Measurements from ENCODE around the gene TSFM. TPM values are rescaled to one million over a fixed set of nuclear protein-coding genes. Genes with fewer than 3 reads are reported as not detected.
A peak's percentile ranks its signal among the peaks of the same experiment; 100 is the strongest.

Gene TSFM
- total and polyA plus RNA-seq, 9 of the 15 experiments (the other 6 are each of a cell fraction or from before 2014, with no cell fraction given): 44.6 to 198 (median 60.2) TPM

- TF ChIP-seq FOXO4 (CRISPR knock-in tag; IDR thresholded peaks at IDR 0.05) (no peak), TAF1 (IDR thresholded peaks at IDR 0.05; ENCODE audit: control insufficient read depth, extremely low read depth, insufficient read depth, low read length, severe bottlenecking) (peak; percentile 16), RCOR1 (IDR thresholded peaks at IDR 0.05; ENCODE audit: borderline replicate concordance in 1 of 2, low read depth in 2 of 2, low read length in 2 of 2) (0 out of 4 replicates have a peak, but pooled peaks of 1 of the 2 experiments have one; percentile 16), ELF2 (CRISPR knock-in tag; IDR thresholded peaks at IDR 0.05) (no peak), CREM (IDR thresholded peaks at IDR 0.05; ENCODE audit: low read depth) (0 out of 2 replicates have a peak, but pooled peaks have one; percentile 10), GTF2E2 (tag; IDR thresholded peaks at IDR 0.05) (no peak), YY1 (IDR thresholded peaks at IDR 0.05; ENCODE audit: borderline replicate concordance in 1 of 3, control insufficient read depth in 1 of 3, extremely low read depth in 1 of 3, insufficient read depth in 3 of 3, insufficient read length in 1 of 3, insufficient replicate concordance in 2 of 3, low read depth in 1 of 3, low read length in 2 of 3) (peak in 1 of 3 experiments; percentile 9), THRAP3 (IDR thresholded peaks at IDR 0.05; ENCODE audit: borderline replicate concordance) (no peak), CSDE1 (IDR thresholded peaks at IDR 0.05) (no peak), ETS1 (conservative IDR thresholded peaks at IDR 0.05; ENCODE audit: control insufficient read depth, low read depth, low read length) (no peak; the same call in 1 of the 2 replicates), CXXC5 (CRISPR knock-in tag; IDR thresholded peaks at IDR 0.05) (0 out of 2 replicates have a peak, but pooled peaks have one; percentile 1), FOXK2 (conservative IDR thresholded peaks at IDR 0.05 in 1 of 2, IDR thresholded peaks at IDR 0.05 in 1 of 2; ENCODE audit: low read depth in 2 of 2) (no peak)
- TF ChIP-seq, protein P1, sequence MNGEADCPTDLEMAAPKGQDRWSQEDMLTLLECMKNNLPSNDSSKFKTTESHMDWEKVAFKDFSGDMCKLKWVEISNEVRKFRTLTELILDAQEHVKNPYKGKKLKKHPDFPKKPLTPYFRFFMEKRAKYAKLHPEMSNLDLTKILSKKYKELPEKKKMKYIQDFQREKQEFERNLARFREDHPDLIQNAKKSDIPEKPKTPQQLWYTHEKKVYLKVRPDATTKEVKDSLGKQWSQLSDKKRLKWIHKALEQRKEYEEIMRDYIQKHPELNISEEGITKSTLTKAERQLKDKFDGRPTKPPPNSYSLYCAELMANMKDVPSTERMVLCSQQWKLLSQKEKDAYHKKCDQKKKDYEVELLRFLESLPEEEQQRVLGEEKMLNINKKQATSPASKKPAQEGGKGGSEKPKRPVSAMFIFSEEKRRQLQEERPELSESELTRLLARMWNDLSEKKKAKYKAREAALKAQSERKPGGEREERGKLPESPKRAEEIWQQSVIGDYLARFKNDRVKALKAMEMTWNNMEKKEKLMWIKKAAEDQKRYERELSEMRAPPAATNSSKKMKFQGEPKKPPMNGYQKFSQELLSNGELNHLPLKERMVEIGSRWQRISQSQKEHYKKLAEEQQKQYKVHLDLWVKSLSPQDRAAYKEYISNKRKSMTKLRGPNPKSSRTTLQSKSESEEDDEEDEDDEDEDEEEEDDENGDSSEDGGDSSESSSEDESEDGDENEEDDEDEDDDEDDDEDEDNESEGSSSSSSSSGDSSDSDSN (IDR thresholded peaks at IDR 0.05; ENCODE audit: borderline replicate concordance in 1 of 2, low read depth in 2 of 2, low read length in 2 of 2): 0 out of 4 replicates have a peak, but pooled peaks of 1 of the 2 experiments have one; percentile 24
- TF ChIP-seq, protein P2, sequence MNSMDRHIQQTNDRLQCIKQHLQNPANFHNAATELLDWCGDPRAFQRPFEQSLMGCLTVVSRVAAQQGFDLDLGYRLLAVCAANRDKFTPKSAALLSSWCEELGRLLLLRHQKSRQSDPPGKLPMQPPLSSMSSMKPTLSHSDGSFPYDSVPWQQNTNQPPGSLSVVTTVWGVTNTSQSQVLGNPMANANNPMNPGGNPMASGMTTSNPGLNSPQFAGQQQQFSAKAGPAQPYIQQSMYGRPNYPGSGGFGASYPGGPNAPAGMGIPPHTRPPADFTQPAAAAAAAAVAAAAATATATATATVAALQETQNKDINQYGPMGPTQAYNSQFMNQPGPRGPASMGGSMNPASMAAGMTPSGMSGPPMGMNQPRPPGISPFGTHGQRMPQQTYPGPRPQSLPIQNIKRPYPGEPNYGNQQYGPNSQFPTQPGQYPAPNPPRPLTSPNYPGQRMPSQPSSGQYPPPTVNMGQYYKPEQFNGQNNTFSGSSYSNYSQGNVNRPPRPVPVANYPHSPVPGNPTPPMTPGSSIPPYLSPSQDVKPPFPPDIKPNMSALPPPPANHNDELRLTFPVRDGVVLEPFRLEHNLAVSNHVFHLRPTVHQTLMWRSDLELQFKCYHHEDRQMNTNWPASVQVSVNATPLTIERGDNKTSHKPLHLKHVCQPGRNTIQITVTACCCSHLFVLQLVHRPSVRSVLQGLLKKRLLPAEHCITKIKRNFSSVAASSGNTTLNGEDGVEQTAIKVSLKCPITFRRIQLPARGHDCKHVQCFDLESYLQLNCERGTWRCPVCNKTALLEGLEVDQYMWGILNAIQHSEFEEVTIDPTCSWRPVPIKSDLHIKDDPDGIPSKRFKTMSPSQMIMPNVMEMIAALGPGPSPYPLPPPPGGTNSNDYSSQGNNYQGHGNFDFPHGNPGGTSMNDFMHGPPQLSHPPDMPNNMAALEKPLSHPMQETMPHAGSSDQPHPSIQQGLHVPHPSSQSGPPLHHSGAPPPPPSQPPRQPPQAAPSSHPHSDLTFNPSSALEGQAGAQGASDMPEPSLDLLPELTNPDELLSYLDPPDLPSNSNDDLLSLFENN (IDR thresholded peaks at IDR 0.05; ENCODE audit: low read depth in 2 of 2, low read length in 2 of 2): no peak
Measured at GRCh38 chr12:57844709-57845477, 62.3 kb downstream of the TSFM start (continued).

Data from K562 (cell line).